HG03175 (cell line): ENCODE data around the gene MTCH1.

Experiments
- ATAC-seq: cut with Tn5 transposase; IDR thresholded peaks from one replicate; pipeline ENCODE4 v1.9.1; 2021; ENCODE audit warnings: mild to moderate bottlenecking, moderate library complexity; ENCODE audit not compliant: unreplicated experiment

Gene MTCH1

DNA sequence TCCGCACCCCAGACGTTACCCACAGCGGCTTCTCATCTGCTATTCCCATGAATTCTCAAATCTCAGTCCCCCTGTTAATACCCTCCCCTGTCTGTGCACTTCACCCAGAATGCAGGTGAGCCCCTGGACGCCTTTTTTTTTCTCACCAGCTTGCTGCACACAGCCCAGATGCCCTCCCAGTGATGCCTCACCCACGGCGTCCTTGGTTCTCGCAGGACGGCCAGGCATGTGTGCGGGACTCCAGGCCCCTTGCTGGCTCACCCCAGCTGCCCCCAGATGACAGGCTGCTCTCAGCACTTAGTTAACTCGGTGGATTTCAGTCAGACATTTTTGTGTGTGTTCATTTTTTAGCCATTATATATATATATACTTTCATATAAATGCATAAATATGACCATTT is 56.8 kb downstream of the MTCH1 start:
- no peak for ATAC-seq

DNA sequence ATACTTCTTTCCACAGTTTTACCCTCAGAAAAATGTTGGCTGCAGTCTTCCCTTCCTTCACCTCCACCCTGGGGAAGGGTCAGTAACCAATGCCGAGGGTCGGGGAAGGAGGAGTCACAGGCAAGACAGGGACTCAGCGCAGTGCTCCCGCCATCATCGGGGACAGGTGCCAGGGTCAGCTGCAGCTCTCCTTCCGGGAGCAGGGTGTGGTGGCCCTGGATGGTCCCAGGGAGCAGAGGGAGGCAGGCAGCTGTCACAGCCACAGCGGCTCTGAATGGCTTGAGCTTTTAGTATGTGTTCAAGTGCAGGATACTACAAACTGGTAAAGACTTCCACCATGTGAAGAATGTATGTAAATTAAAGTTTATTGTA is 57.5 kb downstream of the MTCH1 start:
- ATAC-seq: no peak

DNA sequence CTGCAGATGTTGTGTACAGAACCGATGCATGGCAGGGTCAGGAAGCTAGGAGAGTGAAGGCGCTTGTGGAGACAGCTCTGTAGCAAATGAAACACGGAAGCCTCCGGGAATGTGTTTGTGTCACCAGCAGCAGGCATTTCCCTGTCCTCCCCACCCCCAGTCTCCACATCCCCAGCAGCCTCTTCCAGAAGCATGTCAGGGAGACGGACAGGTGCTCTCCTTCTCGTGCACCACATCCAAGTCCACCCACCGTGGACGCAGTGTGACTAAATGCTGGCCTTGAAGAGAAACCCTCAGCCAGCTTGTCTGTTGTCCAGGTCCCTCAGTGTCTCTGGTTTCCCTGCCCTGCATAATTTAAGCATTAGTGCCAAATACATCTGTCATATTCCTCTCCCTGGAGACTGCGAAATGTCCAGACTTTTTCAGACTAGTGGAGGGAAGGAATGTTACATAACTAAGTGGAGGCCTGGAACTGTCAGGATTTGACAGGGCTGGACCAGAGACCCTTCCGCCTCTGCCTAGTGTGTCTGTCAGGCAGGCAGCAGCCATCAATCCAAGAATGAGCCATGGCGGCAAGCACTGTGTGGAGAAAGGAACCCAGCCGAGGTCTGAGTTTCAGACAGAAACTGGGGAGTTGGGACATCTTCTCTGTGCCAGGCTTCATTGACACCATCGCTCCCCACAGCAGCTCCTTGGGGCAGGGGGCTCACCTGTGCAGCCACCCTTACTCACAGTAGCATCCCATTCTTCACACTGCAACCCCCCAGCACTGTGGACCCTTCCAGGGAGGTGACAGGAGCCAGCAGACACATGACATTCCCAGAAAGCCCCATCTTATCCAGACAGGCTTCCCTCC is 58.1 kb downstream of the MTCH1 start:
- no peak for ATAC-seq

DNA sequence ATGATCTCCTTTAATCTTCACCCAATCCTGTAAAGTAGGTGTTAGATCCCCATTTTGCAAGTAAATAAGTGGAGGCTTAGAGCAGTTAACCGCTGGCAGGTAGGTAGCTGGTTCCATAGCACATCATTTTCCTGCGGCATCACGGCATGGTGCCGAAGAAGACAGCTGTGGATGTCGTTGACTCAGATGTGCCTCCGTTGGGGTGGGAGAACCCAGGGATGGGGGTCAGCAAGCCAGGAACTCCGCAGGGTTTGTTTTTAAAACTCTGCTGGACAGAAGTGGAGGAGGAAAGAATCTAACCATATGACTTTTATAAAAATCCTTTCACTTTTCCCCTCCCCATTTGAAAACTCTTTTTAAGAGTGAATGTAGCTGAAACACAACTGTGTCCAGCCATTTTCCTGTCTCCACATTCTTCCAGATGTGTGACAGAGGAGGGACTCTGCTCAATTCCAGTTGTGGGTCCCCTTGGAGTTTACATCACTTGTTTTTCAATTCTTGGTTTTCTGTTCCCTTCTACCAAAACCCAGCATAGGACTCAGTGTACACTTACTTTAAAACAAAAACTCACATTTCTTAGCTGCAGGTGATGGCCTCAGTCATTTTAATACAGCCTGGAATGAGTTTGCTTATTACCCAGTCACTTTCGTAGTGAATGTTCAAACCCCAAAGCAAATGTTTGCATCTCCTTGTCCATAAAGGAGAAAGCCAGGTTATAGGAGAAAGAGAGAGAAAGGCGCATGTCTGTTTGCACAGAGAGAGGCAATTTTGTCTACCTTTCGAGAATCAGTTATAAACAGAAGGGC is 59.1 kb downstream of the MTCH1 start:
- no peak for ATAC-seq

DNA sequence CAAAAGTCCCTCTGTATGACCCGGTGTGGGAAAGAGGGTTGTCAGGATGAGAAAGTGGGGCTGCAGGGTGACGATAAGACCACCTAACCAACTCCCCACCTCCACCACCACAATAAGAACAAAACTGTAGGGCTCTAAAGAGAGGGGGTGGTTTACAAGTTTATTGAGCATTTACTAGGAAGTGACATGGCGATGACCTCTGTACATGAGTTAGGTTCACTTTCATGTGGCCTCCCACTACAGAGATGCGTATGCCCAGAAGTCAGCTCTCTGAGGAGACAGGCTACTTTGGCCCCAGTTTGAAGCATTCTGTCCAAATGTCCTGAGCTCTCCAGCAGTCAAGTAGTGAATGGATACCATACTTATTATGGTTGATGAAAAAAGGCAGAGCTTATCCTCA is 60.2 kb downstream of the MTCH1 start:
- no peak for ATAC-seq

DNA sequence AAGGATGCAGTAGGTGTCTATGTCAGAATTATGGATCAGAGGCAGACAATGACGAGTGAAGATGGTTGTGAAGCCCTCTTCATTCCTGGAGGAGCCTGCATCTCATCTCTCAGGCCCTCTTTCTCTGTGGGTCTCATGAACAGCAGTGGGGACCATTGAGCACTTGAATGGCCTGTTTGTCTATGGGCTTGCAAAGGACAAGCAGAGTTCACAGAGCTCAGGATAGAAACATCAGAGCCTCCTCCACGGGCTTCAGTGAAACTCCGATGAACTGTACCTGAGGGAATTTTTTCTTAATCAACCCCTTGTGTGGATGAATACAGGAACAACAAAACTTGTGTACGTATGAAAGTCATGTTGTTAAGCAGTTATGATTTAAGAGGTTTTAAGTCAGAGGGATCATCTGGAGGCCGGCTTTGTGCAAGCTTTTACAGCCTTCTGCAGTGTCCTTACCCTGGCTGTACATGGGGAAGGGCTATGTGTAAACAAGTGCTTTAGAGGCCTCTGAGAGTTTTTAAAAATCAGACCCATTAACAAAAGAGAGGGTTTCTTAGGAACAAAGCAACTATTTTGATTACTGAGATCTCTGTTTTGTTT is 61.1 kb downstream of the MTCH1 start:
- ATAC-seq: no peak

DNA sequence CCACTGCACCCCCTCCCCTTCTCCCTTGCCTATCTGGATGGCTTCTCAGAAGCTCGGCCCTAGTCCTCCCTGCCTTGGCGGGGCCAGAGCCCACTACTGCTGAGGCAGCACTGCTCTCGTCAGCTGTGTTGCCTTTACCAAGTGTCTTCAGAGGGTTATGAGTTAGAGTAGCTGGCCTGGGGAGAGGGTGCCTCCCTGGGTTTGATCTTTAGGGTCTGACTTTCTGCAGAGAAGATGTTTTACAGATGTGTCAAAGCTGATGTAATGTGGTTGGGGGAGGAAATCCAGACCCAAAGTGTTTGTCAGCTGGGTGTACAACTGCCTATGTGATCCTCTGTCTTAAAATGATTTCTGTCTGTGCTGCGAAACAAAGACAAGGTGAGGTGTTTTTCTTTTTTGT is 61.9 kb downstream of the MTCH1 start:
- no peak for ATAC-seq

DNA sequence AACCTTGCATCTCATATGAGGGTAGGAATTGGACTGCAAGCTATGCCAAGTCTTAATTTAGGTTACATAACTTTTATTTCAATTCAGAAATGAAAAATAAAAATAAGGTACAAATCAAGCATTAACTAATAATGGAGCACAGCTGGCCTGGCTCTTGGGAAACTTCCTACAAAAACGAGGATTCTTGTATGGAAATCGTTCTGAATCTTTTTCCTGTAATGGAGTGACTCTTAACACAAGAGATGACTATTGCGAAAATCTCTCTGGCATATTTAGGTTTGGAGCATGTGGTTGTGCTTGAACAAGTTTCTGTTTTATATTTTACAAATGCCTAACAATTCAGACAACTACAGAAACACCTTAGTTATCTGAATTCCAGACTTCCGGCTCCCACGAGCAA is 65.5 kb downstream of the MTCH1 start:
- ATAC-seq: no peak

DNA sequence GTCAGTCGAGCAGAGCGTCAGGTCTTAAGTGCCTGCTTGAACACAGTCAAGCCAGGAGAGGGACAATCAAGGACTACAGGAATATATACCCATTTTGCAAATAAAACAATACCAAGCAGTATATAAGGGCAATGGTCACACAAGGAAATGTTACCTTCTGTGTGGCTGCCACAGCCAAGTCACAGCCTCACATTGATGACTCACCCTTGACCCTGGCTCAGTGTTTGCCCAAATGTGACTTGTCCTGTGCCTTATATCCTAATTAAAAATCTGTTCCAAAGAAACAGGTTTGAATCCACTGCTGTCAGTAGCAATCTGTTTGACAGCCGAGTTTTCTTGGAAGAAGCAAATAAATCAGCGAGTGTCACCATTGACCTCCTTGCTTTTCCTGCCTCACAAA is 65.9 kb downstream of the MTCH1 start:
- ATAC-seq: no peak
